Effector CD4-positive, alpha-beta T cell (primary cell): ENCODE results near the gene CLTCL1.
"Not testable (repeated sequence)": the region's sequence is repeated elsewhere in the genome, so short reads cannot be mapped to it uniquely, and the experiment has no call there.

Experiments
- DNase-seq: peaks from one replicate; pipeline ENCODE4 v3.0.0-alpha.2; 2020

CLTCL1 gene

DNA sequence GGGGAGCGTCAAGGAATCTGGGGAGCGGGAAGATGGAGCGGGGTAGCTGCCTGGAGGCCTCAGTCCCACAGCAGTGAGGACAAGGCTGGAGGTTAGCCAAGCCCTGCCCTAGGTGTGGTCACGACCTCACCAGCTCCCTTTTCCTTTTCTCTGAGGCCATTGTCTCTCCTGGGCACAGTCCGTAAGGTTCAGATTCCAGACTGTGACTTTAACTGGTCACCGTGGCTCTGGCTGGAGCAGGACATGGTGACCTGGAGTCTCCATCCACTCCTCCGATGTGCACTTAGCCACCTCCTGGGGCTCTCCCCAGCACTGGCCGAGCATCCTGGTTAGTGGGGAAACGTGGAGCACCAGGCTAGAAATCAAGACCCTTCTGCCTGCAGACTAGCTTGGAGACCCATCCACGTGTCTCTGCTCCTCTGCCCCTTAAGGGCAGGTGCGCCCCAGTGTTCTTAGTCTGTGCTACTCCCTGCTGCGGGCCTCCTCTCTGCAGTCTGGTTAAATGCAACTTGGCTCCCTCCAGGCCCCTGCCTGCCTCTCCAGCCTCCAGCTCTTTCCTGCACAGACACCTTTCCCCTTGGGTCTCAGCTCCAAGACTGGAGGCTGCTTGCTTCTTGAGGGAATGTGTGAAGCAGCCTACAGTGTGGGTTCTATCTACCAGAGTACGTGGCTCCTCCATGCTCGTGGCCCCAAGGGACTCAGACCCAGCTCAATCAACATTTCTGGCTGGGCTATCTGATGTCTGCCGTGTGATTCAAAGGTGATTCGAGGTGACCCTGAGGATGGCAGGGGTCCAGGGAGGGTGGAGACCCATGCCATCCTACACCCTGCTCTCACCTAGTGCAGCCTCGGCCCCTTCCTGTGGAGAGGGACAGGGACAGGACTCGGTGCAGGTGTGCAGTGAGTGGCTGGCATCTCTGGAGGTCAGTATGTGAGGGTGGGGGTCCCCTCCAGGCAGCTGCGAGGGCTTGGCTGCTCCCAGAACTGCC, 118.2 kb downstream of the CLTCL1 start:
- DNase-seq, result no peak

DNA sequence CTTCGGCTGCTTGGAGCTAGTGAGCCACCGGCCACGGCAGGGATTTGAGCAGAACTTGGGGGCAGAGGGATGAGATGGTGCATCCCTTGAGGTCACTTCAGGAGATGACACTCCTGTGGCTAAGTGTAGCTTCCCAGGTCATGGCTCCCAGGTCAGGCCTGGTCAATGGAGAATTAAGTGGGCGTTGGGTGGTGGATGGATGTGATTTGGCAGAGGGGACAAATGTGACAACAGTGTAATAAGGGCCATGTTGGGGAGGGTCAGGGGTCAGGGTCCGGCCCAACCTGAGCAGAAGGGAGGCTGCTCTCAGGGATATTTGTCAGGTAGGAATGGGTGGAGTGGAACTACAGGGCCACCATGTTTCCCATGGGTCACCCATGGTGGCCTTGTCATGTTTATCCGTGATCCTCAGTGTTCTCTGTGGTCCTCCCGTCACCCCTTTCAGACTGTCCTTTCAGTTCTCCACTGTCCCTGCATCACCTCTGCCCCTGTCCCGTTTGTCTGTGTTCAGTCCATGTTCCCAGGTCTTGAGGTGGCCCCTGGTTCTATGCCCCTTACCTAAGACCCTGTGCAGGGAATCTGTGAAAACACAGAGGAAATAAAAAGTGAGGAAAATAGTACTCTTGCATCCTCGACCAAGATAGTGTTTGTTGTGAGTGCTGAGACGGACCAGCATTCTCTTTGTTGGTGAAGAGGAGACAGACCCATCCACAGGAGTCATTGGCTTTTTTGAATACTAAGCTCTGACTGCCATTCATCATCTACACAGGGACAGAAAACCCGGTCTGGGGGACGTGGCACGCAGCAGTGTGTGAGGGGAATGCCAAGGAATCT, 119.1 kb downstream of the CLTCL1 start:
- DNase-seq, result no peak

DNA sequence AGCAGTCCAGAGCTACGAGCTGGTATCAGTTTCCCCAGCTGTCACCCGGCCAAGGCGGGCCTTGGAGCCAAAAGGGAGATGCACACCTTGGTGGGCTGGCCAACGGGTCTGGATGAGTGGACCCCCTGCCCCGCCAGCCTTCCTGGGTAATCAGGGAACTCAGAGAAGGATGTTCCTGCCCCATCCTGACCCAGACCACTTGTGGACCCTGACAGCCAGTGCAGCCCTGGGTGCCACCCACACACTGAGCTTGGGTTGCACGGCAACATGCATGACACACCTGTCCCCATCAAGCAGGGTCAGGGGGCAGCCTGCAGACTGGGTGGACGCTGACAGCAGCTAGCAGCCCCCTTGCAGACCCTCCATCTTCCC, 121.6 kb downstream of the CLTCL1 start:
- DNase-seq, result no peak

DNA sequence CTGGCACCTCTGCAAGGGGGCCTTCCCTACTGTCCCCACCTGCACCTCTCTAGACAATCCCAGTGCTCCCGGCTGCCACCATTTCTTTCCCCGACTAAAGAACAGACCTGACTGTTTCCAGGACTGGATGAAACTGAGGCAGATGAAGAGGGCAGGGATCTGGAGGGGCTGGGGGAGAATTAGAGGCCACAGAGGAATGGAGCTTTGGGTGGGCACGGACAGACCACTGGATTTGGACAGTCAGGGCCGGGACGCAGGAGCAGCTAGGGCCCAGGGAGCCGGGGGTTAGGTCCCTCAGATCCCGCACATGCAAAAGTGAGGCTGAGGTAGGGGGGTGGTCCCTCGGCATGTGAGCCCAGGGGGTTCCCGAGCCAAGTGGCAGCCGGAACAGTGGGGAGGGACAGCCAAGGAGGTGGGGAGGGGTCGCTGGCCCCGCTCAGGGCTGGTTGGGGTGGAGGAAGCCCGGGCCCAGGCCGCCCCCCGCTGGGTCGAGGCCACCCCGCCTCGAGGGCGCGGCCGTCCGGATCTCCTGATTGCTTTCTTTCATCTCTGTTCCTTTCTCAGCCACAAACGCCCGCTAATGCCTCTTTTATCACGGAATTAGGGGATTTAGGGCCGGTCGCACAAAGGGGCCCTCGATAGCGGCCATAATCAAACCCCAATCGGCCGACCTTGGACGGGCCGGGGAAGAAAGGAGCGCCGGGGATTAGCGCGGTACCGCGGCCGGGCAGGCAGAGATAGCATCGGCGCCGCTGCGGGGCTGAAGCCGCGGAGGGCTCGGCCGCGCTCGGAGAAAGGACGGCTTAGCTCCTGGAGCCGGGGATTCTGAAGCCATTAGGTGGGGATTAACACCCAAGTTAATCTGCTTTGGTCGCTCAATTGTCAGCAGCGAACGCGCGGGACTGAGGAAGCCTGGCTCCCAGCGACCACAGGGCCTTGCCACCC, 122.2 kb downstream of the CLTCL1 start:
- no peak for DNase-seq

DNA sequence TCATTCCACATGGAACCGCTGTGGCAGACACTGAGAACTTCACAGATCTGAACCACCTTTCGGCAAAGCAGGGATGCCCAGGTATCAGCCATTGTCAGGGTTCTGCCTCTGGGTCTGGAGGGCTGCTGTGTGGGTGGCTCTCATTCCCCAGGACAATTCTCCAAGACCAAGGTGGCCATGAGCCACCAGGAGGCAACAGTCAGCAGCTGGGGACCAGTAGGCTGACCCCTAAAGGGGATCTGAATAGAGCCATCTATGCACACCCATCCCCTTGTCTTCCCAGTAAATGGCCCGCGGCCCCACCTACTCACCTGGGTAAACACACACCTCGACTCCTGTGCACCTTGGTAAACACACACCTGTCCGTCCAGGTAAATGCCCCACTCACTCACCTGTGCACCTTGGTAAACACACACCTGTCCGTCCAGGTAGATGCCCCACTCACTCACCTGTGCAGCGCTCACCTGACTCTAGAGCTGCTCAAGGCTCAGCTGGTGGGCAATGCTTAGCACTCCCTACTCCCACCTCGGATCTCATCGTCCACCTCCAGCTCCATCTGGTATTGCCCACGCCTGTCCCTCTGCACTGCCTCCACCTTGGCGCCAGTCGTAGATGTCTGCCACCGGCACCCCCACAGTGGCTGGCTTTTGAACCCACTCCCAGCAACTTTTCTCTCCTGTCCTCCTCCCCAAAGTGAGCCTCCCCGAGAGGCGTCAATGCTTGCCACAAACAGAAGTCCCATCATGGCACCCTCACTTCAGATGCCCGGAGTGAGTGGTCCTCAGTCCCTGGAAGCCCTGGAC, 123.2 kb downstream of the CLTCL1 start:
- DNase-seq, result no peak

DNA sequence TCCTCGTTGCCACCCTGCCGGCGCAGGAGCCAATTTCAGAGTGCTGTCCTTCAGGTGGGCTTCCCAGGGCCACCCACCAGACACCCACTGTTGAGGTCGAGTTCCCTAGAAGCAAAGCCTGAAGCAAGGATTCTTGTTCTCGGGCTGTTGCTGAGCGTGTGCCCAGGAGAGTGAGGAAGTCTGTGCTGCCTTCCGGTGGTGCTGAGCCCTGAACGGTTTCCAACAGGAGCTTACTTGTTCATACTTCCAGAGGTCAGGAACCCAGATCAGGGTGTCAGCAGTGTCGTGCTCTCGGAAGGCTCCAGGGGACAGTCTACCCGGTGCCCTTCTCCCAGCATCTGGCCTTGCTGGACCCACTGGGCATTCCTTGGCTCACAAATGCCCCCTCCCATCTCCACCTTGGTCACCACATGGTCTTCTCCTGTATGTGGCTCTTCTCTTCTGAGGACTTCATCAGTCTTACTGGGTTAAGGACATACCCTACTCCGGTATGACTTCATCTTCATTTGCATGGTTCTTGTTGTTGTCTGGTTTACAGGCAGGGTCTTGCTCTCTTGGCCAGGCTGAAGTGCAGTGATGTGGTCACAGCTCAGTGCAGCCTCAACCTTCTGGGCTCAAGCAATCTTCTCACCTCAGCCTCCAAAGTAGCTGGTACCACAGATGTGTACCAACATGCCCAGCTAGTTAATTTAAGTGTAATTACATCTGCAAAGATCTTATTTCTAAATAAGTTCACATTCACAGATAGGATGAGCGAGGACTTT, 124.2 kb downstream of the CLTCL1 start:
- DNase-seq, result no peak

DNA sequence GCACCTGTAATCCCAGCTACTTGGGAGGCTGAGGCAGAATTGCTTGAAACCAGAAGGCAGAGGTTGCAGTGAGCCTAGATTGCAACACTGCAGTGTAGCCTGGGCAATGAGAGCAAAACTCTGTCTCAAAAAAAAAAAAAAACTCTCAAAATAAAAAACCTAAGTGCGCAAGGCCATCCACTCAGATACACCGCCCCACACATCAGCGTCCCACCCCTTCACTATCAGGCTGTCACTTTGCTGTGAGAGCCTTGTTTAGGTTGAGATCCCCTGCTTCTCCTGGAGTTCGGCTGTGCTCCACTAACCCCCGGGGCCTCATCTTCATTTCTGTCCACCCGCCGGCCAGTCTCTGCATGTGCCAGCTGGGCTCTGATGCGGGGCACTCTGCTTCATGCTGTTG, 125.1 kb downstream of the CLTCL1 start:
- DNase-seq, result no peak

DNA sequence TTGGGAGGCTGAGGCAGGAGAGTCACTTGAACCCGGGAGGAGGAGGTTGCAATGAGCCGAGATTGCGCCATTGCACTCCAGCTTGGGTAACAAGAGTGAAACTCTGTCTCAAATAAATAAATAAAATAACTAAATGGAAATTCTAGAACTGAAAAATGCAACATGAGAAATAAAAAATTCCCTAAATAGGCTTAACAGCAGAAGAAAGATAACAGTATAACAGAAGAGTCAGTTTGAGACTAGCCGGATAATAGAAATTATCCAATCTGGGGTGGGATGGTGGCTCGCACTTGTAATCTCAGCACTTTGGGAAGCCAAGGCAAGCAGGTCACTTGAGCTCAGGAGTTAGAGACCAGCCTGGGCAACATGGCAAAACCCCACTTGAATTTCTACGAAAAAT, 127.1 kb downstream of the CLTCL1 start:
- DNase-seq, result no peak

DNA sequence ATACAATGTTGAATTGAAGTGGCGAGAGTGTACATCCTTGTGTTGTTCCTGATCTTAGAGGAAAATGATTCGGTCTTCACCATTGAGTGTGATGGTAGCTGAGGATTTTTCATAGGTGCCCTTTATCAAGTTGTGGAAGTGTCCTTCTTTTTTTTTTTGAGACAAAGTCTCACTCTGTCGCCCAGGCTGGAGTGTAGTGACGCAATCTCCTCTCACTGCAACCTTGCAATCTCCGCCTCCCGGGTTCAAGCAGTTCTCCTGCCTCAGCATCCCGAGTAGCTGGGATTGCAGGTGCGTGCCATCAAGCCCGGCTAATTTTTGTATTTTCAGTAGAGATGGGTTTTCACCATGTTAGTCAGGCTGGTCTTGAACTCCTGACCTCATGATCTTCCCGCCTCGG, 132.9 kb downstream of the CLTCL1 start:
- not testable (repeated sequence) for DNase-seq

DNA sequence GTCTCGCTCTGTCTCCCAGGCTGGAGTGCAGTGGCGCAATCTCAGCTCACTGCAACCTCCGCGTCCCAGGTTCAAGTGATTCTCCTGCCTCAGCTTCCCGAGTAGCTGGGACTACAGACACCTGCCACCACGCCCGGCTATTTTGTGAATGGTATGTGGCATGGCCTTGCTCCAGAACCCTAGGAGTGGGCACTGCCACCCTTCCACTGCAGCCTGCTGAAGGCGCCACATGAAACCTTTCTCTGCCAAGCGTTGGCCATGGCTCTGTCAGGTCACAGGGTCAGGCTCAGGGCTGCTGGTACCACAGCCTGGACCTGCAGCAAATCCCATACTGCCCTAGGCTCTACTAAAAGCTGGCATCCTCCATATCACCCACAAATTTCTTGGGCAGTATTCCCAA, 135.4 kb downstream of the CLTCL1 start:
- DNase-seq, result not testable (repeated sequence)

DNA sequence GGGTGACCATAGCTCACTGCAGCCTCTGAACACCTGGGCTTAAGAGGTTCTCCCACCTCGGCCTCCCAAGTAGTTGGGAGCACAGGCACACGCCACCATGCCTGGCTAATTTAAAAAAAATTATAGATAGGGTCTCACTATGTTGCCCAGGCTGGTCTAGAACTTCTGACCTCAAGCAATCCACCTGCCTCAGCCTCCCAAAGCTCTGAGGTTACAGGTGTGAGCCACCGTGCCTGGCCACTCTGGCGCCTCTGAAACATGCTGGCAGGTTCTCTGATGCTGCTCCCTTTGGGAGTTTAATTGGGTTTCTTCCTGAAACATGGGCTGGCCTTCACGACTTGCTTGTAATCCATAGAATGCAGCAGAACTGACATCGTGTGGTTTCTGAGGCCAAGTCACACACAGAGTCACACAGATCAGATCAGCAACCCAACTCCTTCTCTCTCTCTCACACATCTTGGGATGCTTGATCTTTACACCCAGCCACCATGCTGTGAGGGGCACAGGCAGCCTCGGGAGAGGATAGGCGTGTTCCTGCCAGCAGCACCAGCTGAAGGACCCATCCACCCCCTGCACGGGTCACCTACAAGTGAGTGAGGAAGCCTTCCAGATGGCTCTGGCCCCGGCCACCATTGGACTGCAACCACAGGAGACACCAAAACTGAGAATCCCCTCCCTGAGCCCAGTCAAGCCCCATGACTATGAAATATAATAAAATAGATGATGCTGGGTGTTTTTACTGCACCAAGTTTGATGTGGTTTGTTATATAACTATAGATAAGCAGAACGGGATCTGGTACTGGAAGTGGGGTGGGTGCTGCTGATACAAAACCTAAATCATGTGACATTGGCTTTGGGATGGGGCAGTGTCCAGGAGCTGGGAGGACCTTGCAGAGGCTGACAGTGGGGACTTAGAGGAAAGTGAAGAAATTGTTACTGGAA, 138.3 kb downstream of the CLTCL1 start:
- no peak for DNase-seq

DNA sequence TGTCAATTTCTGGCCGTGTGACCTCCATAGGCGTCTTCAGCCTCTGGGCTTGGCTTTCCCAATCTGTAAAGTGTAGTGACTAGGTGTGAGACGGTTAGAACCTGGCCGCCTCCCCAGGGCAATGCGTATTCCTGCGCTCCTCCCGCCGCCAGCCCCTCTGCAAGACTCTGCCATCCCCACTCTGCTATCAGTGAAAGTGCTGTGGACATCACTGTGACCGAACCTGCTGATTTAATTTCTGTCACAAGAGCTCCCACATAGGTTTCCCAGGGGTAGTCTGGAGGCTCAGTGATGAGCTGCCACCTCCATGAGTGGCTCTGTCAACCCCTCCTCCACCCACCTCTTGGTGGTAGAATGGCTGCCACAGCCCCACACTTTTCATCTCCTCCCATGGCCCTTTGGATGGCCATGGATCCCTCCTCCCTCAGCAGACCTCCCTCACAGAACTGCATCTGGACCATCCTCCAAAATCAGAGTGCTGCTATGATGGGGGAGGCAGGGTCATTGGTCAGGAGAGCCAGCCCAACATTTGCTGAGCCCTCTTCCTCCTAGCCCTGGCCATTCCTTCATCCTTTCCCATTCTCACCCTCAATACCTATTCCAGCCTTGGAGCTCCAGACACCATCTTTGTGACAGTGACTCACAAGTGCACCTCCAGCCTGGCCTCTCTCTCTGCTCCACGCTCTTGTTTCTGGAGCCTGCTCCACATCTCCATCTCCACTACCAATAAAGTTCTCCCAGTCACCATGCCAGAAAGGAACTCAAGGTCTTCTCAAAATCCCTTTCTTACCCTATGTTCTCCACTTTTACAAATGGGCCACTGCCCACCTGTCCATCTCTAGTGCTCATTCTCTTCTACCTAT, 140.0 kb downstream of the CLTCL1 start:
- no peak for DNase-seq

DNA sequence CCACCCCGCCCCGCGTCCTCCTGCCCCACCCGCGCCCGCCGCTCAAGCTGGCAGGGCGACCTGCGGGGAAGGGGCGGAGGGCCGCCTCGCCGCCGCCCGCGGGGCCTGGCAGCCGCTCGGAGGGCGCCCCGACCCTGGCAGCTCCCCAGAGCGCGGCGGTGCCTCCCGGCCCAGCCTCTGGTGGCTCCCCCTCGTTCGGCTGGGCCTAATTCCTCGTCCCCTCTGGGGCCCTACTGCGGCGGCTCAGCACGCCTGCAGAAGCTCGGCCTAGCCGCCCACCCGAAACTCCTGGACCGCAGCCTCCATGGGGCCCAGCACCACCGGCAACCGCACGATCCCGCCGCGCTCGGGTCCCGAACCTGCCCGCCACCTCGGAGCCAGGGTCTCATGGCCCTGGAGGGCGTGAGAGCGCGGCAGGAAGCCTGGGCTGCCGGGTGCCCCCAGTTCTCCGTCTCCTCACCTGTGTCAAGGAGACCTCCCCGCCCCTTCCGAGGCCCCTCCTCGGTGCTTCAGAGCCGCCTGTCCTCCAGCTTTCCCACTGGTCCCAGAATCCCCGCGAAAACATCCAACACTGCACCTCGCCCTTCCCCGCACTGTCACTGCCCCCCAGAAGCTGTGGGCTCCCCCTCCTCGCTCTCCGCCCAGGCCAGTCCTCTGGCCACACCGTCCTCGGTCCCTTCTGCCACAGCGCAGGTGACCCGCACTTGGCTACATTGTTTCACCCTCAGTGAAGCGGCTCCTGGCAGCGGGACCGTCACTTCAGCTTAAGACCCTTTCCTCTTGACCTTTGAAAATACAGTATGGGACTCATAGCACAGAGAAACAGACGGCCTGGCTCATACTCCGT, 140.8 kb downstream of the CLTCL1 start:
- DNase-seq, result no peak

DNA sequence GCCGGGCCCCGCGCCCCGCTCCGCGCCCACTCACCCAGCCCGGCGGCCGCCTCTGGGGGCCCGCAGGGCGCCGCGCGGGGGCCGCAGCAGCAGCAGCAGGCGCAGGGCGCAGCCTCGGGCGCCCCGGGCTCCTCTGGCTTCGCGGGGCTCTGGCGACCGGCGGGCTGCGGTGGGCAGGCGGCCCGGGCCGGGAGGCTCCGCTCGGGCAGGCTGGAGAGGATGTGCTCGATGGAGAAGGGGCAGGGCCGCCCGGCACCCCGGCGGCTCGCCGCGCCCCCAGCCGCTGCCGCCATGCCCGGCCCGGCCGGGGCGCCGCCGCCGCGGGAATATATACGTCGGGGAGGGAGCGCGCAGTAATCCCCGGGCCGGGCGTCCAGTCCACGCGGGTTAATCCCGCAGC, 141.5 kb downstream of the CLTCL1 start, which contains the start of gene GSC2:
Gene GSC2, minus strand, starts transcription at position 302 of the 400 bp plus-strand sequence. Its CDS starts 9 bp downstream, at position 293.
- DNase-seq, result no peak

DNA sequence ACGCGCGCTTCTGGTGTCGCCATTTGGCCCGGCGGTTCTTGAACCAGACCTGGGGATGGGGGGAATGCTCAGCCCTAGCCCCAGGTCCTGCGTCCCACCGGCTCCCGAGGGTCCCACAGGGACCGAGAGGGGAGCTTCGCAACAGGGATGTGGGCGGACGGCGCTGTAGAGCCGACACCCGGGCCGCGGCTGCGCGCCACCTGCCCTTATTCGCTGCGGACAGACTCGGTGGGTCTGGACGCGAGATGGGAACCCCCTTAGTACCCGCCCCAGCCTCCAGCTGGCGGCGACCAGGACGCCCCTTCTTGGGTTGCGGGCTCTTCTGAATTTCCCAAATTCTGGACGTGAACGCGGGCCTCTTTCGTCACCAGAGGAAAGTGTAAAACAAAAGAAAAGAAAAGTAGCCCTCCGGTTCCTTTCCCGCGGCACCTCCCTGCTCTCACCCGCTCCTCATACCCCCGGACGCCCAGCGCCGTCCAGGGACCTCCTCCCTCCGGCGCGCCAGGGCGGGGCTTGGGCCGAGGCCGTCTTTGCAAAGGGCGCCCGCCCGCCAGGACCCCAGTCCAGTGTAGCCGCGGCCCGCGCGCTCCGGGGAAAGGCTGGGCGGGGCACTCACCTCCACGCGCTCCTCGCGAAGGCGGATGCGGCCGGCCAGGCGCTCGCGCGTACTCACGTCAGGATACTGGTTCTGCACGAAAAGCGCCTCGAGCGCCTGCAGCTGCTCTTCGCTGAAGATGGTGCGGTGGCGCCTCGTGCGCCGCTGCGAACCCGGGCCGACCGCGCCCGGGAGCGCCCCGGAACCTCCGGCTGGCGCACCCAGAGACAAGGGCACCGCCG, 142.3 kb downstream of the CLTCL1 start:
- no peak for DNase-seq

DNA sequence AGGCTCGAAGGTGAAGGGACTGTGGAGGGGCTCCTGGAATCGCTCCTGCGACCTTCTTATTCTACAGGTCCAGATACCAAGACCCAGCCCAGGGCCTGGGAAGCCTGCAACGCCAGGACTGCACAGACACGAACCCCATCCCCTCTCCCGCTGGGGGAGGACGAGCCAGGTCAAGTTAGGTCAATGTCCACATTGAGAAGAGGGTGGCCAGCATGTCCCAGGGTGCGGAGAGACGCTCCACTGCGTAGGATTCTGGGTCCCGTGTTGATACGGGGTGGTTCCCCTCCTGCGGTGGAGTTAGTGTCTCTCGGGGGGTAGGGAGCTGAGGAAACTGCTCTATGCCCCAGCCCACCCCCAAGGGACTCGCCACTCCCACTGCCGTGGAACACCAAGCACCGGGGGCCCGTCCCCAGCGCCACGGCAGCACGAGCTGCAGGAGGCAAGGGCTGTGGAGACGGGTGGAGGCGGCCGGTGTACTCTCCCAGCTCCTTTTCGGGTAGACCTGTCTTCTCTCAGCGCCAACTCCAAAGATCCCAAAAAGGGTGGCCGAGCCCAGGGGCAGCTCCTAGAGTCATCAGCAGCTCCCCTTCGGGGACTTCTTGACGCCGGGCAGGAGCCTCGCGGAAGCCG, 143.0 kb downstream of the CLTCL1 start:
- DNase-seq, result no peak
